ENCODE results near the gene RAD51D. TPM values are rescaled to one million over a fixed set of nuclear protein-coding genes. Genes with fewer than 3 reads are reported as not detected.
"Not testable (repeated sequence)": the region's sequence is repeated elsewhere in the genome, so short reads cannot be mapped to it uniquely, and the experiment has no call there.

Gene RAD51D
- total RNA-seq, 2 donors from 2014 or later: 8.8 to 8.9 TPM

DNA sequence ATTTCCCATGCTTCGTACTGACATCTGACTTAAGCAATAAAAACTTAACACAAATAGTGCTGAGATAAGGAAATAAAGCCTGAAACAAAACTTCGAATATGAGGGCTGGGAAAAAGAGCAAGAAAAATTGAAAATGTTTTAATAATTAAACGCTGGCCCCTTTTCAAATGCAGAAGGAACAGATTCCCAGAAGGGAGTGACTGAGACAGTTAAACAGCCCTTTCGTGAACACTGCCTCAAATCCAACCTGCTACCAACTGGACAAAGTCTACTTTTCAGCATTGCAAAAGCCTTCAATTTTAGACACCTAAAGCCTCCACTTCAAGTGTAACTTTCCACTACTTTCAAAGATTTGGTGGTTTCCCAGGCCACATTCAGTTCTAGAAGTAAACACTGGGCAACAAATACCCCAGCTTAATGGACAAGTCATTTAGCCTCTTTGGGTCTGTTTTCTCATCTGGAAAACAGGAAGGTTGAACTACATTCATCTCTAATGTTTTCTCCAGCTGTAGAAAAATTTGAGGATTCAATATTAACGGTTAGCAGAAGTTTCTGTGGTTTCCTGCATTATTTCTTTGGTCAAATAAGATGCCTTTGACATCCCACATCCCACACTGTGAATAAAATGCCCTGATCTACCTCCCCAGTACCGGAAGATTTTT is 68.0 kb downstream of the RAD51D start:
- DNase-seq: no peak
- intact Hi-C loops (cut with DNase I, micrococcal nuclease): no loop called here
- ATAC-seq: peak; percentile 63

DNA sequence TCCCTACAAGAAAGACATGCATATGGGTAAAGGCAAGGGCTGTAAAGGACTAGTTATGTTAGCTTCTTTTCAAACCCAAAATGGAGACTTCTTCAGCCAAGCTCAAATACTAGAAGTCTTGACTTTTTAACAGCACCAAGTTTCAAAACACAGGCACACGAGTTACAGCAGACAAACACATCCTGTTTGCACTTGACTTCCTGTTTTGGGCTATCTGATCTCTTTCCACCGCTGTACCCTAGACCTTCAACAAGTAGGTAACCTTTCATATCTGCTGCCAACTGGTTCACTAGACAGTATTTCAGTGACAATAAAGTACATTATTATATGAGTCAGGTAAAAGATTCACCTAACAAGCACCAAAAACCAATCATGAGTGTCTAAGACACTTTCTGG is 68.5 kb downstream of the RAD51D start:
- ATAC-seq: peak; percentile 81
- intact Hi-C loops (cut with DNase I, micrococcal nuclease): no loop called here
- no peak for DNase-seq

DNA sequence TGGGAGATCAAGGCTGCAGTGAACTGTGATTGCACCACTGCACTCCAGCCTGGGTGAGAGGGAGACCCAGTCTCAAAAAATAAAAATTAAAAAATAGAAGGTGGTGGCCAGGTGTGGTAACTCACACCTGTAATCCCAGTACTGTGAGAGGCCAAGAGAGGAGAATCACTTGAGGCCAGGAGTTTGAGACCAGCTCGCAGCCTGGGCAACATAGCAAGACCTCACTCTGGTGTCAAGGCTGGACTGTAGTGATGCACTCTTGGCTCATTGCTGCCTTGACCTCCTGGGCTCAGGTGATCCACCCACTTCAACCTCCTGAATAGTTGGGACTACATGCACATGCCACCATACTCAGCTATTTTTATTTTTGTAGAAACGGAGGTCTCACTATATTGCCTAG is 69.5 kb downstream of the RAD51D start:
- intact Hi-C loops (cut with DNase I, micrococcal nuclease): no loop called here
- DNase-seq (no peak), ATAC-seq (no peak)

DNA sequence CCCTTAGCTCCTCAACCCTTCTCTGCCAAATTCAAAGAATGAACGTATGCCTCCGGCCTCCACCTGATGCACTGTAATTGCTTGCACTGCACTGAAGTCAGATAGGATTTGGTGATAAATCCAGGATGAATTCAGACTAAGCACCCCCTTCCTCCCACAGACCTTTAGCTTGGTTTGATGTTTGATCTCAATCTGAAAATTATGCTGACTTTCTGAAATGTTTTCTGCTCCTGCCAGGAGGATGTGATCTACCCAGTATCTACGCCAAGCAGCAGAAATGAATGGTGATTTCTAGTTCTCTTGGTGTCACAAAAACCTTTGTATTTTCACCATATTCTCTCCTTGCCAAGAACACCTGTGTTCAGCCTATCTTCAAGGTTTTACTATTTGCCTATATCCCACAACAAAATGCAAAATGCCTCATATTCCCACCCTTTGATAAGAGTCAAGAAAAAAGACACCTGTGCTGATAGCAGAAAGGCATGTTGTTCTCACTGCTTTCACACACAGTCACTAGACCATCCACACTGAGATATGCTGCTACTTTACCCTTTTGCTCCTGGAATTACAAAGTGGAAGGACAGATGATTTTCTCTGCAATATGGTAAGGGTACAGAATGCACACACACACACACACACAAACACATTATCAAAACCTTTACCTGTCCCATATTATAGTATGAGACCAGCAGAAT is 70.8 kb downstream of the RAD51D start:
- ATAC-seq (no peak), DNase-seq (no peak)
- intact Hi-C loops (cut with DNase I, micrococcal nuclease): no loop called here

DNA sequence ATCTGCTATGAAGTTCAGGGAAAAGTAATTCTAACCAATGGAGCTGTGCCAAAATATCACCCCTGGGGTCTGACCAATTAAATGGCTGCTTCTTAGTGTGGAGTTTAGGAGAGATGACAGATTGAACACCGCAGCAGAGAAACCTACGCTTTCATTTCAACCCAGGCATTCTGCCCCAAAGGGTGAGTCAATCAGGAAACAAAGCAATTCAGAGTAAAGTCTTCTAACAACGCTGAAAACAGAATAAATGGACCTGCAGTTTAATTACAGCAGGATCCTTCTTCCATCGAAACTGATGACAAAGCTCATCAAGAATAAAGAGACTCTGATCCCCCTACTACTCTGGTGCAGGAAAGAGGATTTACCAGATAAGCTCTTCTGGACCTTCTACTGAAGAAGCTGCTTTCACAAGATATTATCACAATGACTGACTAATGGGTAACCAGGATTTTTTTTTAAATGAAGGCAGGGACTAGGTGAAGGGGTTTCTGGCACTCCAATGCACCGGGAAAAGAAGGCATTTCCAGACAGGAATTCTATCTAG is 72.8 kb downstream of the RAD51D start:
- ATAC-seq: peak; percentile 27

DNA sequence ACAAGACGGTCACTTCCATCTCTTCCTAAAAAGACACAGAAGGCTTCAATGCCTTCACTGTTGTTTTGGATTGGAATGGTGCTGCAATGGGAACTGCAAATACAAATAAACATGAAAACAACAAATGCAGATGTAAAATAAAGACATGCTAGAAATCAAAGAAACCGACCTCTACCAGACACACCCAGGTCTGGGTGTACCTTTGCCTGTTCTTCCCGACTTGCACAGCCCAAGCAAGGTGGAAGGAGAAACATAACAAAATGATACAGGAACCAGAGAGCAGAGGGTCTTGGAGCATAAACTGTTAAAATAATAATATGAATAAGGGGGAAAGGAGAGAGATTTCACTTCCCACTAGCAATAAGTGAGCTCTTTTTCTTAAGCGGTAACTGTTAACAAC is 73.4 kb downstream of the RAD51D start:
- ATAC-seq (peak; percentile 61), DNase-seq (no peak)
- intact Hi-C loops (cut with DNase I, micrococcal nuclease): no loop called here

More for the DNA sequence above, 72.8 kb downstream of the RAD51D start:
- no peak for DNase-seq
- intact Hi-C loops (cut with DNase I, micrococcal nuclease): no loop called here

DNA sequence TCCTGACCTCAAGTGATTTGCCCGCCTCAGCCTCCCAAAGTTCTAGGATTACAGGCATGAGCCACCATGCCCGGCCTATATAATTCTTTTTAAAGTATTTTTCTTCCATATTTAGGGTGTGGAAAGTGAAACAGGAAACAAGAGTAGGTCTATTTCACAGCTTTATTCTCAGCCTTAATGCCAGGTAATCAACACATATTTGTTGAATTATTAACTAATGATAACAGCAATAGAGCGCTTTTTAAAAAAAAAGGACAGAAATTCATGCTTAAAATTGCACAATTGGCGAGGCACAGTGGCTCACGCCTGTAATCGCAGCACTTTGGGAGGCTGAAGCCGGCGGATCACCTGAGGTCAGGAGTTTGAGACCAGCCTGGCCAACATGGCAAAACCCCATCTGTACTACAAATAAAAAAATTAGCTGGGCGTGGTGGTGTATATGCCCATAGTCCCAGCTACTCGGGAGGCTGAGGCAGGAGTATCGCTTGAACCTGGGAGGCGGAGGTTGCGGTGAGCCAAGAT is 74.1 kb downstream of the RAD51D start:
- intact Hi-C loops (cut with DNase I, micrococcal nuclease): not testable (repeated sequence)
- peak; percentile 31 for ATAC-seq

DNA sequence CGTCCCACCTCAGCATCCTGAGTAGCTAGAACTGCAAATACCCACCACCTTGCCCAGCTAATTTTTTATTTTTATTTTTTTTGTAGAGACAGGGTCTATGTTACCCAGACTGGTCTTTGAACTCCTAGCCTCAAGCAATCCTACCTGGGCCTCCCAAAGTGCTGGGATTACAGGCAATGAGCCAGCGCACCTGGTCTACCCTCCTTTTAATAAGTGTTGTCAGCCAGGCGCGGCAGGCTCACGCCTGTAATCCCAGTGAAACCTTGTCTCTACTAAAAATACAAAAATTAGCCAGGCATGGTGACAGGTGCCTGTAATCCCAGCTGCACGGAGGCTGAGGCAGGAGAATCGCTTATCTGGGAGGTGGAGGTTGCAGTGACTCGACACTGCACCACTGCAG is 75.5 kb downstream of the RAD51D start:
- no peak for DNase-seq
- intact Hi-C loops (cut with DNase I, micrococcal nuclease): no loop called here
- ATAC-seq: no peak

More for the DNA sequence above, 74.1 kb downstream of the RAD51D start:
- not testable (repeated sequence) for DNase-seq

Other genes starting within 250 kb of the RAD51D start
- gene CCT6B, start 158.4 kb downstream of the RAD51D start, total RNA-seq: 1 to 10 TPM in 1 of 2 donors, under 1 TPM in 1; 0.89 to 1.8 TPM
- gene ZNF830, start 158.3 kb downstream of the RAD51D start, total RNA-seq: 10 to 100 TPM; 14.4 to 15.1 TPM
- 10 to 100 TPM; 30.2 to 42.5 TPM for gene LIG3, start 139.3 kb downstream of the RAD51D start, total RNA-seq
- gene RFFL, start 56.2 kb downstream of the RAD51D start, total RNA-seq: 10 to 100 TPM; 53.4 to 60.8 TPM
- not detected for gene FNDC8, start 1.8 kb upstream of the RAD51D start, total RNA-seq
- 10 to 100 TPM in 1 of 2 donors, 1 to 10 TPM in 1; 7.8 to 10.5 TPM for gene NLE1, start 22.4 kb upstream of the RAD51D start, total RNA-seq
- gene UNC45B, start 28.0 kb upstream of the RAD51D start, total RNA-seq: not detected
- gene SLC35G3, start 74.5 kb upstream of the RAD51D start, total RNA-seq: not detected
- 10 to 100 TPM in 1 of 2 donors, 1 to 10 TPM in 1; 7.7 to 12.8 TPM for gene SLFN5, start 123.2 kb upstream of the RAD51D start, total RNA-seq